Activated T-helper 1 cell treated with Interleukin-2 at 50 U/mL for 16 hours (primary cell): Measurements from ENCODE around the gene FSHB.
"Not testable (repeated sequence)": the region's sequence is repeated elsewhere in the genome, so short reads cannot be mapped to it uniquely, and the experiment has no call there.

Source experiments
- DNase-seq: peaks from one replicate; pipeline ENCODE4 v3.0.0-alpha.2; 2020; ENCODE audit warnings: low read depth

The FSHB gene

DNA sequence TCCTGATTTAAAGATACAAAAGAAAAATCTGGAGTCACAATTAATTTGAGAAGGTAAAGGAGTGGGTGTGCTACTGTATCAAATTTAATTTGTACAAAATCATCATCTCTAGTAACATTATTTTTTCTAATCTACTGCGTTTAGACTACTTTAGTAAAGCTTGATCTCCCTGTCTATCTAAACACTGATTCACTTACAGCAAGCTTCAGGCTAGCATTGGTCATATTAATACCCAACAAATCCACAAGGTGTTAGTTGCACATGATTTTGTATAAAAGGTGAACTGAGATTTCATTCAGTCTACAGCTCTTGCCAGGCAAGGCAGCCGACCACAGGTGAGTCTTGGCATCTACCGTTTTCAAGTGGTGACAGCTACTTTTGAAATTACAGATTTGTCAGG lies at the start of gene FSHB:
Gene FSHB (plus strand): TSS at position 301 of the 400 bp plus-strand sequence. CDS start 889 bp downstream, outside the sequence.
- DNase-seq, result no peak

DNA sequence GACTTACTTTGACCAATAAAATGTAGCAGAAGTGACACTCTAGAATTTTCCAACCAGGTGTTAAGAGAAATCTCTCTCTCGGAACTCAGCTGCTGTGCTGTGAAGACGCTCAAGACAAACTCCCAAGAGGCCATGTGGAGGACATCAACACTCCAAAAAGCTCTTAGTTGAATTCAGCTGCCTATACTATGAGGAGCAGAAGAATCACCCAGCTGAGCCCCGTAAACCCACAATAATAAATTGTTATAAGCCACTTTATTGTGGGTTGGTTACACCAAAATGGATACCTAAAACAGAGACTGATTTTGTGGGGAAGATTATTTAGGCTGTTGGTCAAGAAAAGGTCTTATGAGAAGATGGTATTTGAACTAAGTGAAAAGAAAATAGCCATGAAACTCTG lies 44.1 kb upstream of the FSHB start:
- DNase-seq, result no peak

DNA sequence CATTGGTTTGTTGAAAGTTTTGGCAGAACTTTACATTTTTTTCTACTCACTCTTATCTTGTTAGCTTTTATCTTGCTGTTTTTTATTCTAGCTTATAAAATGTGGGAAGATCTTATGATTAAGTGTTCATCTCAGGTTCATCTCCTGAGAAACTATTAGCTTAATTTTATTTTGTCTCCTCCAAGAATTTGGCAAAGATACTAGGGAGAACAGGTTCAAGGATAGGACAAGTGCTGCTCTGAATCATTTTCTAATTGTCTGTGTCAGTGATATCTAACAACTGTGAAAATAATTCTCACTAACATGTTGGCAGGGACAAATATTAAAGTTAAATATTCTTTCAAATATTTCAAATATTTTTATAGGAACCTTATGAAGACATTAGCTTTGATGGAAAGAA lies 38.2 kb upstream of the FSHB start:
- no peak for DNase-seq

DNA sequence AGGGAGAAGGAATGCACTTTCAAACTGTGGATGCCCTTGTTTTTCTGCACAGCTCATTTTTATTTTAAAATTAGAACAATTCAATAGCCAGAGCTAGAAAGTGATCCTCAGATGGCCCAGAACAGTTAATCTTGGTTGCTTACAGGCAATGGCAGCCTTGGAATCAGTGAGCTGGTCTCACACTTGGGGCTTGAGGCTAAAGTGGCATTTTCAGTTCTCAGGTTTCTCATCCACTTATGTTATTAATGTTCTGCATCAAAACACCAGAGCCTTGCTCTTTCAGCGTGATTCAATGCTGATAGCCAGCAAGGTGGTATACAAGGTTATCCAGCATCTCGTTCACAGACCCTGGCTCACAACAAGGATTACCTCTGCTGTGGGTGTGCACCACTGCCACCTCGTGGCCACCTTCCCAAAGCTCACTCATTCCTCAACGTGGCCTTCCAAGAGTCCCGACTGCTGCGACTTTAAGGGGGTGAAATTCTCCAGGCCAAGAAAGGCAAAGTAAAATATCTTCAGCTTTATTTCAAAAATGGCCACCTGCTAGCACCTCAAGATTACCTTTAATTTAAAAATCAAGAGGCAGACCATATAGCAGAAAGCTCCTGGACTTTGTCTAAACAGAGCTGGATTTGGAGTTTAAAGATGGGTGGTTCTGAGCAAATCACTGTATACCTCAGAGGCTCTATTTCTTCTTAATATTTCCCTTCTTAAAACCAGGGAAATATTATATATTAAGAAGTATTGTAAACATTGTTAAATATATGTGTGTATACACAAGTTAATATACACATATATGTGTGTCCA lies 34.2 kb upstream of the FSHB start:
- DNase-seq, result no peak

DNA sequence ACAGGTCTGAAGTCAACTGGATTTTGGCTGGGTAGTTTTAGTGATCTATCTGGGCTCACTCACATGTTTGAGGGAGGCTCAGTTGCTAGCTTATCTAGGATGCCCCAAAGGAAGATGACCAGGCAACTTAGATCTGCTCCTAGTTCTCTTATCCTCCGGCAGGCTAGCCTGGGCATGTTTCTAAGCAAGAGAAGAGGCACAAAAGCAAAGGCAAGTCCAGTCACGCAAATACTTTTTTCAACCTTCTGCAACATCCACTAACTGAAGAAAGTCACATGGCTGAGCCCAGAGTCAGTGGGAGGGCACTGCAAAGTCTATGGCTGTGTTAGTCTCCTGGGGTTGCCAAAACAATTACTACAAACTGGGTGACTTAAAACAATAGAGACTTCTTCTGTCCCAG lies 32.9 kb upstream of the FSHB start:
- DNase-seq, result no peak

DNA sequence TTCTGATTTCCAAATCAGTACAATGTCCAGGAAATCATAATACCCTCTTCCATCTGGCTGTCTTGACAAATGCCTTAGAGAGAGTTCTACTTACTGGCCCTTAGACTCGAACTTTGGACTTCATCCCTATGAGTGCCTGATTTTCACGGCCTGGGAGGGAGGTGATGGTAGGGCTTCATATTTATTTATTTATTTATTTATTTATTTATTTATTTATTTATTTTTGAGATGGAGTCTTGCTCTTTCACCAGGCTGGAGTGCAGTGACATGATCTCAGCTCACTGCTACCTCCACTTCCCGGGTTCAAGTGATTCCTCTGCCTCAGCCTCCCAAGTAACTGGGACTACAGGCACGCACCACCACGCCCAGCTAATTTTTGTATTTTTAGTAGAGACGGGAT lies 27.8 kb upstream of the FSHB start:
- DNase-seq, result not testable (repeated sequence)

DNA sequence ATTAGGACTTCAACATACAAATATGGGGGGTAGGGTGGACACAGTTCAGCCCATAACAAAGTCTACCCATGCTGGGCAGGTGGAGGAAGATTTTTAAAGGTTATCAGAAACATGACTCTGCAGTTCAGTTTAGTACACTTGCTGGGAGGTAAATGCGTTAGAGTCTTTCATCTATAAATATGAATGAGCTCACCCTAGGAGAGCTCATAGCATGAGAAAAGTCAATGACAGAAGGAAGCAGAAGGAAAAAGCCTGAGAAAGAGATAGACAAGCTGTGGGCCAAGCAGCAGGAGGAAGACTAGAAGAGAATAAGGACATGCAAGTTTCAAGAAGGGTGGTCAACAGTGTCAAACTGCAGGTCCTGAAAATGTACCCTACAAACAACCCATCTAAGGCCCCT lies 27.0 kb upstream of the FSHB start:
- no peak for DNase-seq

DNA sequence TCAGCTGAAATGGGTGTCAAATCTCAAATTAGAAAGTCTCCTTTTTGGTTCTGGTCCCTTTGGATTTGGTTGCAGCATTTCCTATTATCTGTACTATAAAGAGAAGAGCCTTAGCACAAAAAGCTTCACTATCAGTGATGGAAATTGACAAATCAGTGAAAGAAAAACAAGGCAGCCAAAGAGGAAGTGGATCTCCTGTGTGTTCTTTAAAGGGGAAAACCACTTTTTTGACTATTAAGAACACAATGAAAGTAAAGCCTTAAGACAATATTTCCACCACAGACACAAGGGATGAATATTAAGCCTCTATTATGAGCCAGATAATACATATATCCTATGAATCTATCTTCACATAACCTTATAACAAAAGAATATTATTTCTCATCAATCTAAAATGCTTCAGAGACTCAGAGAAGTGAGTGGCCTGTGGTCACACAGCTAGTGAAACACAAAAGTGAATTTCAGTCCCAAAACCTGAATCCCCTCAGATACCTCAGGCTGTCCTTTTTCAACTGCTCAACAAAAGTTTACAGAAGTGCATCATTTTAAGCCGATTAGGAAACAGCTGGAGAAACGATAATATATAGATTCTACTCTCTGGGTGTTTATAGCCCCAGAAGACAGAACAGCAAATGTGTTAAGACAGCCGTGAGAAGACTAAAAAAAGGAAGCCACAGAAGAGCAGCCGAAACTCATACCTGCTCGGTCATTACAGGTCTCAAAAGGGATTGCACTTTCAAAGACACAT lies 24.4 kb upstream of the FSHB start:
- no peak for DNase-seq

DNA sequence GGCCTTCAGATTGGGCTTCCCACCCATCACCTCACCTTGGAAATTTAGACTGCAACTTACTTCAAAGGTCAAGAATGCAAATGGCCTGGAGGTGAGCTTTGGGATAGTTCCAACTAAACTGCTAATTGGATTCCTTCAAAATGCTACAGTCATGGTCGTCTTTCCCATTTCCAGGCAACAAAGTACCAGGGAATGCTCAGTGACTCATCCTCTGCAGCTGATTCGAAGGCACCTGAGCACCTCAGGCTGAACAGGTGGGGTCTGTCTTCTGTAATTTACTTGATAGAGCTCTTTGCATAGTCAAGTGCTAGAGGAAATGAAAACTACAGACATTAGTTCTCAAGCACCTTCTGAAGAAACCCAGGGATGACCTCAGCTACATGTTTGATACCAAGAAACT lies 20.5 kb upstream of the FSHB start:
- DNase-seq, result no peak

DNA sequence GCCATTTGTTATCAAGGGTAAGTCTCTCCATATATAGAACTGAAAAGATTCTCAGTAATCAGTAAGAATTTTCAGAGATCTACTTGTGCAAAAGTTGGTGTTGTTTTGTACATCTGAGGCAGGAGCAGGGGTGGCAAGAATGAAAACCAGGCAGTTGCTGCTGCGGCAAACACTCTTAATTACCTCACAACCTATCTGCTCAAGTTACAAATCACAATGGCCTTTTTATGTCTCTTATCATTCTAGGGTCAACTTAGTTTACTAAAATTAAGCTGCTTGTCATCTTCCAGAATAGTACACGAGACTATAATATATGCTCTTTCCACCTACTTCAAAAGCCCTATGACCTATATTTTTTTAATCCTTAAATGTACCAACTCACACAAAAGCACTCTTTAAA lies 14.3 kb upstream of the FSHB start:
- no peak for DNase-seq

DNA sequence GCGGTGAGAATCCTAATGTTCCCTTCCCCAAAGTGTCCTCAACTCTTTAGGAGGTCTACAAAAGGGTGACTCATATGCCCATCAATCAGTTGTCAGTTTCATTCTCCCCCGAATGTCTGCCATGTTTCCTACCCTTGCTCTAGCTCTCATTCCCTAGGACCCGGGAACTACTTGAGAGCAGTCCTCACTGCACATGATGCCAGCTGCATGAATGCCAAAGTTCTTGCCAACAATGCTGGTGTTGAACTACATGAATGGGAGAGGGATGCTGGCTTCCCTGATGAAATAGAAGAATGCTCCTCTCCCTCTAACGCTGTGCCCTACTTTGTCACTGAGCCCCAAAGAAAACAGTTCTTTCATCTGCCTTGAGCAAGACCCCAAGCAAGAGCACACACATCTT lies 12.5 kb upstream of the FSHB start:
- no peak for DNase-seq

DNA sequence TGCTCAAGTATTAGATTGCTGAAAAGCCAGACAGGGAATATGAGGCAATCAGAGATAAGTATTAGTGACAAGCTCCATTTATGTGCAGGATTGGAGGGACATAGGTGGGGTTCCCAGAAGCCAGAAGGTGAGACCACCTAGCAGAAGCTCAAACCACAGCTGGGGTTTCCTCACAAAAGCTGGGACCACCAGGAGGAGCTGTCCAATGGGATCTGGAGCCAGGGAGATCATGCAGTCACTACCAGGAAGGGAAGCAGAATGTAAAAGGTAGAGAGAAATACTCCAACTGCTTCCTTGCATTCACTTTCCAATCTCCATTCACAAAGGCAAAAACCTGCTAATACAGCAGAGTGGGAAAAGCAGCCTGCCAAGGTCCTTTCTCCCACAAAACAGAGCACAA lies 5.2 kb upstream of the FSHB start:
- no peak for DNase-seq

DNA sequence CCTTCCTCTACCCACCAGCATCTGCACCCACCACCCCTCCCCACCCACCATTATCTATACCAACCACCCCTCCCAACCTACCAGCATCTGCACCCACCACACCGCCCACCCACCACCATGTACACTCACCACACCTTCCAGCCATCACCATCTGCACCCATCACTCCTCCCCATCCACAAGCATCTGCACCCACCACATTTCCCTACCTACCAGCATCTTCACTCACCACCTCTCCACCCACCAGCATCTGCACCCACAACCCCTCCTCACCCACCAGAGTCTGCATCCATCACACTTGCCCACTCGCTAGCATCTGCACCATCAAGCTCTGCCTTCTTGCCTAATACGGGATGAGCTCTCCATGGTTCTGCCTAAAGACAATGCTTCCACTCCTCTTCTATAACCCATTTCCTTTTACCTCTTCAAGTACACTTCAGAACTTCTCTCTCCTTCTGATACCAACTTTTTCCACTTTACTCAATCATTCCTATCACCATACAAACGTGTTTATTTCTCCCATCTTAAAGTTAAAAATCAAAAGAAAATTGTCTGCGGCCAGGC lies 2.4 kb upstream of the FSHB start:
- no peak for DNase-seq

DNA sequence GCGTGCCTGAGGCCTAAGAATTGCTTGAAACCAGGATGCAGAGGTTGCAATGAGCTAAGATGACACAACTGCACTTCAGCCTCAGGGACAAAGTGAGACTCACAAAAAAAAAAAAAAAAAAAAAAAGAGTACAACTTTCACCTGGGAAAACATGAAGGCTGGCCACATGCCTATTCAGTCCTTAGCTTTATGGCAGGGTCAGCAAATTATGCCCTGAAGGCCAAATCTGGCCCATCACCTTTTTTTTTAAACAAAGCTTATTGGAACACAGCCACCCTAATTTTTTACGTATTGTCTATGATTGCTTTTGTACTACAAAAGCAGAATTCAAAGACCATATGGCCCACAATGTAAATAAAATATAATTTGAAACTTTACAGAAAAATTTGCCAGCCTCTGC lies 8.2 kb downstream of the FSHB start:
- DNase-seq, result no peak

DNA sequence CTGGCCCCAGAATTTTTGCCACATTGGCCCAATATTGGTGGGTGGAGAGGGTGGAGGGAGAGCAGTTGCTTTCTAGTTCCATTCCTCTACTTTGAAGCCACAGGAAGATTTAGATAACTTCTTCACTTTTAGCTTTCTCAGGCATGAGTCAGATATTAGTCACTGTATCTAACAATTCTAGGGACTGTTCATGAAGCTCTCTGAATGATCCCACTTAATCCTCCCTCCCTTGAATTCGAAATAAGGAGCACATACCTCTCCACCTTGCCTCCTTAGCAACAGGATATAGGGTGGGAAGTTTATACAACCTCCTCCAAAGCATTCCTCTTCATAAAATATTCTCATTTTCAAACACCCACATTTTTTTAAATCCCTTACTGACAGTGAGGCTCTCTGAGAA lies 13.5 kb downstream of the FSHB start:
- no peak for DNase-seq

DNA sequence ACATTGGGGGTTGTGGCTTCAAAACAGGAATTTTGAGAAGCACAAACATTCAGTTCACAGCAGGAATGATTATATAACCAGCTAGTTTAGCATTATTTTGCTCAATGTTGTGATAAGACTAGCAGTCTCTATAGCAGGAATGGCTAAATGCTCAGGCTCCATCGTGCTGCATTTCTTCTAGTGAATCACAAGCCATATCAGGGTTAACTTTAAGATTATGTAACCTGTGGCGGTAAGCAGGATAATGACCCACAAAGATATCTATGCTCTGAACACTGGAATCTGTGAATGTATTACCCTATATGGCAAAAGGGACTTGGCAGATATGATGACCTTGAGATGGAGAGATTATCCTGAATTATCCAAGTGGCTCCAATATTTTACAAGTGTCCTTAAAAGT lies 14.8 kb downstream of the FSHB start:
- no peak for DNase-seq

DNA sequence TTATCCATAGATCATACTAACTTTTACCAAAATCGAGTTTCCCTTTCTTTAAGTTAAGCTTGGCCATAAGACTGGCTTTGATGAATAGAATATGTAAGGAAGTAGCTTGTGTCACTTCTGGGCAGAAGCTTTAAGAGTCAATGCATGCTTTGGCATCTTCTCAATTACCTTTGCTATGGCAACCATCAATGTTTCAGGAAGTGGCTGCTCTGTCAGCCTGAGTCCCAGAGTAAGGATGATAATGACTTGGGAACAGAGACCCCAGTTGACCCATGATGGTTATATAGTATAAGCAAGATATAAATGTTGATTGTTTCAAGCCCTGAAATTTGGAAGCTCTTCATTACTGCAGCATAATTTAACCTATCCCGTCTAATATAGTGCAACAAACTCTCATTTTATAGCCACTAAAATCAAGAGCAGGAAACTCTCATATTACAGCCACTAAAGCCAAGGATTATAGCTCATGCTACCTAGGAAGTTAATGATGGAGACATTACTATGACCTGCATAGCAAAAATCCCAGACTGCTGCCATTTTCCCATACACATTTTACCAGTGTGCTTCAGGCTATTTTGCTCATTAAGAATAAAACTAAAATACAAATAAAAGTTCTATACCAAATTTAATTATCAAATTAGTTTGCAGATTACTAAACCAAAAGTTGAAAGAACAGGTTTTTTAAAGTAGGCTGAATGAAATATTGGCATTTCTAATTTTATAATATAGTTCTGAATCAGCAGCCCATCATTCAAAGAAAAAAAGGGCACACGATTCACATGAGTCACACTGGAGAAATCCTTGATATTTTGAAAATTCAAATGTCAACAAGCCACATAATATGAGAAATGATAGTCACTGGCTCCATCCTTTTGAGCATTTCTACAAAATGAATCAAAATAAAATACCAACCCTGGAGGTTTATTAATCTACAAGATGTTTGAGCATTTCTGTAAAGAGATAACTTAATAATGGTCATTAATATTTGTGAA lies 23.8 kb downstream of the FSHB start:
- DNase-seq, result no peak

DNA sequence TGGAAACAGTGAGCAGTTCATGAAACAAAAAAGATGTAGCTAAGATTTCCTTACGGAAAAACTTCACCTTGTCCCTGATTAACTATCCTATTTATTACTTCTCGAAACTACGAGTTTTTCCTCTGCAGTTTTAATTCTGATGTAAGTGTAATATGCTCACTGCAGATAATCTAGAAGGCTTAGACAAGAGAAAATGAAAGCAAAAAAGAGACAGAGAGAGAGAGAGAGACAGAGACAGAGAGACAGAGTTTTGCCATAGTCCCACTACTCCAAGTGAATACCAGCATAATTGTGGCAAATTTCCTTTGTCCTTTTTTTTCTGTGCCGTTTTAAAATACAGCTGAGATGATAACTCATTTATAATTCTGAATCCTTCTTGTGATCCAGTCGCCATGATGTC lies 24.8 kb downstream of the FSHB start:
- DNase-seq, result no peak

DNA sequence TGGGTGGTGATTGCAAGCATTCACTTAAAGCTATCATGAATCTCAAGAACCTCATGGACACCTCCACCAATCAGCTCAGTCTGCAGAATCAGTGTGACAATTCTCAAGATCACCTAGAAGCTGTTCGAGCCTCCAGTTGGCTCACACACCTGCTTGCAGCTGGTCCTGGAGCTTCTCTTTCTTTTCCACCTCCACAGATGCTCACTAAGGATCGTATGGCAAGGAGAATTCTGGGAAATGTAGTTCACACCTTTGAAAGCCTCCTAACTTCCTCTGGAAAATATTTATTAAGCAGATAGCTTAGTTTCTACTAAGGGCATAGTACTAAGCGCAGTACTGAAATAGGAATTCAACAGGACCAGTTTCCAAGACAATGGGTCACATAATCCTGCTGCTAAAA lies 26.2 kb downstream of the FSHB start:
- no peak for DNase-seq

DNA sequence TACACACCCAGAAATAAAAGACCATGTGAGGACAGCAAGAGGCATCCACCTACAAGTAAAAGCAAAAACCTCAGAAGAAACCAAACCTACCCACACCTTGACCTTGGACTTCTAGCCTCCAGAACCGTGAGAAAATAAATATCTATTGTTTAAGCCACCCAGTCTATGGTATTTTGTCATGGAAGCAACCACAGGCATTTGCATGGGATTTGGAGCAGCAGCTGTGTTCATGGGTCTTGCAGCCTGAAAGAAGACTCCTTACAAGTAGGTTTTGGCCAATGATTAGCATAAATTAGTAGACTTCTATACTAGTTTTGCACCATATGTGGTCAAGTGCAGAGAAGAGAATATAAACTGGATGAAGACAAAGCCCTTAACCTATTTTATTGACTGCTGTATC lies 27.9 kb downstream of the FSHB start:
- DNase-seq, result no peak

DNA sequence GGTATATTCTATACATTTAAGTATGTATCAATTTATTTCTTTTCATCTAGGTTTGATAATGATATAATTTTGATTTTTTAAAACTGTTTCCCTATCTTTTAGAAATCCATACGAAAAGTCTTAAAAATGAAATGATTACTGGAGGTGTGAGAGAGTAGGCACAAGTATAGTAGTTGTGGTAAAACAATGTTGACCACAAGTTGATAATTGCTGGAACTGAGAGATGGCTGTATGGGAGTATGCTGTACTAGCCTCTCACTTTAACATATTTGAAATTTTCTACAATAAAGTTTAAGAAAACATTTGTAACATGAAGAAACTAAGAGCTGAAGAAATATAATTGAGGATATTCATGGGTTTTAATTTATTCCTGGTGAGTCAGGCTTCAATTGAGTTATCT lies 30.0 kb downstream of the FSHB start:
- DNase-seq, result no peak

DNA sequence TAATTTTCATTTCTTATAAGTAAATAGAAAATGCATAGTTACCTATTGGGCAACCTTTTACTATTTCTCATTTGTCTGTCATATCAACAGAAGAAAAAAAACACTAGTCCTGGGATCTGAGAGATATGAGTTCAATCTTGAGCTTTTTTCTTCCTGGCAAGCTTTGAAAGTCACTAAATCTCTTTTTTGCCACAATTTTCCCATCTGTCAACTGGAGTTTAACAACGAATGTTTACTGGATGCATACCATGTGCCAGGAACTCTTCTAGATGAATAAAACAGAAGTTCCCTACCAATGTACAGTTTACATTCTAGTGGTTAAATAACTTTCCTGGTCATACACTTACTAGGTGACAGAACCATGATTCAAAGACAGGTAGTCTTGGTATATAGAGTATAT lies 31.0 kb downstream of the FSHB start:
- no peak for DNase-seq
